ENCODE results near the gene PROZ.
"Not testable (repeated sequence)": the region's sequence is repeated elsewhere in the genome, so short reads cannot be mapped to it uniquely, and the experiment has no call there.

PROZ gene

DNA sequence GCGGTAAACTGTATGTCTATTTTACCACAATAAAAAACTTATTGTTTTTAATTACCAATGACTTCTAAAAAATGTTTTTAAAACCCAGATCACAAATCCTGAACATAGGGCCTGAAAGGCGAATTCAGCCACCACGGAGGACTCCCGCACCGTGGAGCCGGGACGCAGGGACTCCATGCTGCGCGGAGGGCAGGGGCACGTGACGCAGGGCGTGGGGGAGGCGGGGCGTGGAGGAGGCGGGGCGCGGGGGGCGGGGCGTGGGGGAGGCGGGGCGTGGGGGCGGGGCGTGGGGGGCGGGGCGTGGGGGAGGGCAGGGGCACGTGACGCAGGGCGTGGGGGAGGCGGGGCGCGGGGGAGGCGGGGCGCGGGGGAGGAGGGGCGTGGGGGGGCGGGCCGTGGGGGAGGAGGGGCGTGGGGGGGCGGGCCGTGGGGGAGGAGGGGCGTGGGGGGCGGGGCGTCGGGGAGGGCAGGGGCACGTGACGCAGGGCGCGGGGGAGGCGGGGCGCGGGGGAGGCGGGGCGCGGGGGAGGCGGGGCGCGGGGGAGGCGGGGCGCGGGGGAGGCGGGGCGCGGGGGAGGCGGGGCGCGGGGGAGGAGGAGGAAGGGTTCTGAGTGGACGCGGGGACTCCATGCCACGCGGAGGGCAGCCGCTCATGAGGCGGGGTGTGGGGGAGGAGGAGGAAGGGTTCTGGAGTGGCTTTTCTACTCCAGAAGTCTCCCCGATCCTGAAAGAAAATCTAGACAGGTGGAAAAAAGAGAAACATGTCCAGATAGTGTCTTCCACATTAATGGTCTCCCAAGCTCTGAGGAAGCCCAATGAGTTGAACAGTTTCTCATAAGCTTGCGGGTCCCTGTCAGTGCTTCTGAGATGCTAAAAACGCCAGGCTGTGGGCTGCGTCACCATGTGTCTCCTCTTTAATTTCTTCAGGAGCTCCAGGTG, 4.4 kb upstream of the PROZ start:
- H3K9me3 Mint-ChIP-seq = peaks cover 13% of the 10 kb centered on the region
- H3K4me3 Mint-ChIP-seq = peak overlapping the region; percentile 74
- DNase-seq (peak; percentile 66), ATAC-seq (peak; percentile 42)
- no peaks in the 10 kb centered on the region for H3K36me3 Mint-ChIP-seq (ENCODE audit: low read depth)
- H3K27ac Mint-ChIP-seq = peak overlapping the region; percentile 62
- peaks cover 16% of the 10 kb centered on the region for H3K4me1 Mint-ChIP-seq
- H3K27me3 Mint-ChIP-seq = peaks cover 19% of the 10 kb centered on the region

DNA sequence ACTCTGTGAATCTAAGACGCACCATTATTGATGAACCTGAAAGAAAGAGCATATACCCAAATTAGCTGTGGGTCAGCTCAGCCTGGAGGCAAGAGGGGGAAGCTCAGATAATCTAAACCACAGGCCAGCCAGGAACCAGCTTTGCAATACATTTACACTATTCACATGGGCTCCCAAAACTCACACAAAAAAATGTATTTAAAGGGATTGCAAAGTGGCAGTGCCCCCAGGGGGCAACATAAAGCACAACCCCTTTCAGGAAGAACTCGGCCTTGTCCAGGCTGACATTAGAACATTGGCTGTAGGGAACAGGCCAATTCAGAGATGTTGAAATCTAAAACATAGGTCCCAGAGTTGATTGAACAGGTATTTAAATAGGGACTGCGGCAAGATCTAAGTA, 3.2 kb upstream of the PROZ start:
- H3K9me3 Mint-ChIP-seq = peaks cover 13% of the 10 kb centered on the region
- H3K27me3 Mint-ChIP-seq = peaks cover 18% of the 10 kb centered on the region
- ATAC-seq = no peak
- H3K4me1 Mint-ChIP-seq = peaks cover 19% of the 10 kb centered on the region
- DNase-seq = no peak
- no peak overlapping the region for H3K4me3 Mint-ChIP-seq
- H3K27ac Mint-ChIP-seq = no peak overlapping the region
- H3K36me3 Mint-ChIP-seq (ENCODE audit: low read depth) = no peaks in the 10 kb centered on the region

DNA sequence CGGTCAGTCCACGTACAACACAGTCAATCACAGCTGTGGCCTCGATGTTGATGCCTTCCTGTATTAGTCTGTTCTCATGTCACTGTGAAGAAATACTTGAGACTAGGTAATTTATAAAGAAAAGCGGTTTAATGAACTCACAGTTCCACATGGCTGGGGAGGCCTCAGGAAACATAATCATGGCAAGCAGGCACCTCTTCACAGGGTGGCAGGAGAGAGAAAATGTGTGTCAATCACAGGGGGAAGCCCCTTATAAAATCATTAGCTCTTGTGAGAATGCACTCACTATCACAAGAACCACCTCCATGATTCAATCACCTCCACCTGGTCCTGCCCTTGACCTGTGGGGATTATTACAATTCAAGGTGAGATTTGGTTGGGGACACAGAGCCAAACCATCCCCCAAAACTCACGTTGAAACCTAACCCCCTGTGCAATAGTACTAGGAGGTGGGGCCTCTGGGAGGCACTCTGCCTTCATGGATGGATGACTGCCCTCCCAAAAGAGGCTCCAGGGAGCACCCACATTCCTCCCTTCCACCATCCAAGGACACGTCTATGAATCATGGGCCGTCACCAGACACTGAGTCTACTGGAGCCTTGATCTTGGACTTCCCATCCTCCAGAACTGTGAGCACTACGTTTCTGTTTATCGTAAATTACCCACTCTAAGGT, 2.3 kb upstream of the PROZ start:
- no peak for DNase-seq
- Mint-ChIP-seq H3K4me1 (peaks cover 20% of the 10 kb centered on the region), H3K4me3 (no peak overlapping the region), H3K27ac (no peak overlapping the region), H3K27me3 (peaks cover 13% of the 10 kb centered on the region), H3K9me3 (peaks cover 13% of the 10 kb centered on the region), H3K36me3 (ENCODE audit: low read depth) (no peaks in the 10 kb centered on the region)
- ATAC-seq = no peak

DNA sequence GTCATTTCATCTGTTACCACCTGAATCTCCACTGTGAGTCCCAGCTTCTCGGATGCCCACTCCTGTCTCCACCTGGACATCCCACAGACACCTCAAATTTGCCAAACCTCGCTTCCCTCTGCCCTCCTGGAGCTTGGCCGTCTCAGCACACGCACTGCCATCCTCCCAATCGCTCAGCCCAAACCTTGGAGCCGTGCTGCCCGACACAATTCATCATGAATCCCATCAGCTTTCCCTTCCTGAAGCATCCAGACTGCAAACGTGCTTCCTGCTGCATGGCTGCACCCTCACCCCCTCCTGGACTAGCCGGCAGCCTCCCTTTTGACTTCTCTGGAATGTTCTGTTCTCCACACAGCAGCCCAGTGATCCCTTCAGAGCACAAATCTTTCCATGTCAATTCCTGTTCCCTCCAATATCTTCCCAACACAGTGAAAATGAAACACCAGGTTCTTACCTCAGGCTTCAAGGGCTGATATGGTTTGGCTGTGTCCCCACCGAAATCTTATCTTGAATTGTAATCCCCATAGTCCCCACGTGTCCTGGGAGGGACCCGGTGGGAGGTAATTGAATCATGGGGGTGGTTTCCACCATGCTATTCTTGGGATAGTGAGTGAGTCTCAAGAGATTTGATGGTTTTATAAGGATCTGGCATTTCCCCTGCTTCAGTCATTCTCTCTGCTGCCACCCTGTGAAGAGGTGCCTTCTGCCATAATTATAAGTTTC, 1.1 kb upstream of the PROZ start:
- Mint-ChIP-seq H3K27ac (no peak overlapping the region), H3K36me3 (ENCODE audit: low read depth) (no peaks in the 10 kb centered on the region)

DNA sequence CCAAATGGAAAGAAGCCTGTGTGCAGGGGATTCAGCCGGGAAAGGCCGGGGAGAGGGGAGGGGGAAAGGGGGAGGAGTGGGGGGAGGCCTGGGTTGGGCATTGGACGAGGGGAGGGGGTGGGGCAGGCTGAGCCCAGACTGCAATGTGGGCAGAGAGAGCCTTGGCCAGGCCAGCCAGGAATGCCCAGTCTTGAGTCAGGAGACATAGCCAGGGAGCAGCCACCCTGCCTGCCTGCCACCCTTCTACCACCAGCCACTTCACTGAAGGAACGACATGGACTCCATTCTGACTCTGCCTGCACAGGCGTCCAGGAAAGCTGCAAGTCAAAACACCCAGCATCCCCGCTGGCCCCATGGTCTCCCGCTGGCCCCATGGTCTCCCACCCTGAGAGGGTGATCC, 498 bp downstream of the PROZ start:
- ATAC-seq (no peak), DNase-seq (no peak)
- H3K9me3 Mint-ChIP-seq = peaks cover 13% of the 10 kb centered on the region

More for the DNA sequence above, 1.1 kb upstream of the PROZ start:
- DNase-seq (no peak), ATAC-seq (no peak)
- peaks cover 6% of the 10 kb centered on the region for H3K27me3 Mint-ChIP-seq
- no peak overlapping the region for H3K4me3 Mint-ChIP-seq
- peaks cover 21% of the 10 kb centered on the region for H3K4me1 Mint-ChIP-seq
- peaks cover 13% of the 10 kb centered on the region for H3K9me3 Mint-ChIP-seq

DNA sequence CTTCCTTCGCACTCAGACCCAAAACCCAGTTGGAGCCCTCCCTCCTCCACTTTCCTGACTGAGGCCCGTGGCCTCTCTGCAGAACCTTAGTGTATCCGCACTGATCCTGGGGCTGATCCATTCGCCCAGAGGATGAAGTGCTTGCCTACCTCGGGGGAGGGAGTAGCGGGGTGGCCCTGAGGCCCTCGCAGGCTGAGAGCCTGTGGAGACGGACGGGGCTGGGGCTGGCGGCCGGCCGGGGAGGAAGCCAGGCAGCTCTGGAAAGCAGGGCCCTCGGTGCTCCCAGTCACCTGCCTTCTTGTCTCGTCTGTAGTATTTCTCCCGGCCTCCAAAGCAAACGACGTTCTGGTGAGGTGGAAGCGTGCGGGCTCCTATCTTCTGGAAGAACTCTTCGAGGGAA, 1.3 kb downstream of the PROZ start:
- H3K4me1 Mint-ChIP-seq = peaks cover 17% of the 10 kb centered on the region
- H3K27me3 Mint-ChIP-seq = peaks cover 4% of the 10 kb centered on the region
- DNase-seq = no peak
- H3K36me3 Mint-ChIP-seq (ENCODE audit: low read depth) = no peaks in the 10 kb centered on the region
- ATAC-seq = no peak
- H3K4me3 Mint-ChIP-seq = no peak overlapping the region
- no peak overlapping the region for H3K27ac Mint-ChIP-seq
- H3K9me3 Mint-ChIP-seq = peaks cover 12% of the 10 kb centered on the region

More for the DNA sequence above, 498 bp downstream of the PROZ start:
- peaks cover 17% of the 10 kb centered on the region for H3K4me1 Mint-ChIP-seq
- no peak overlapping the region for H3K4me3 Mint-ChIP-seq
- H3K27me3 Mint-ChIP-seq = peaks cover 4% of the 10 kb centered on the region
- H3K27ac Mint-ChIP-seq = no peak overlapping the region
- no peaks in the 10 kb centered on the region for H3K36me3 Mint-ChIP-seq (ENCODE audit: low read depth)

DNA sequence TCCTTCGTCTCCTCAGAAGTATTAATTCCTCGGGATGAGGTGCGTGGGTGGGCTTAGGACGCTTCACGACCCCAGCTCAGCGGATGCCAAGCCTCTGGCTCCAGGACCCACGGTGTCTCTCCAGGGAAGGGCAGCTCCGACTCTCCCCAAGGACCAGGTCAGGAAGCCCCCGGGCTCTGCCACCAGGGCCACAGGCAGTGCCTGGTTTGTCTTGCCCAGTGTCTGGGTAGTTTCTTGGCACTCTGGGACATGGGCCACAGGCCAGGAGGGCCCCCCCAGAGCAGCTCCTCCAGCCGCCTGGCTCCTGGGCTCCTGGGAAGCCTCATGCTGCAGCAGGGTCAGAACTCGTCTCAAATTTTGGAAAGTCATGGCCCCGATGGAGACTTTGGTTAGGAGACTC, 2.5 kb downstream of the PROZ start:
- Mint-ChIP-seq H3K4me3 (peak overlapping the region; percentile 40), H3K36me3 (ENCODE audit: low read depth) (no peaks in the 10 kb centered on the region), H3K4me1 (peaks cover 19% of the 10 kb centered on the region), H3K27ac (no peak overlapping the region), H3K9me3 (no peaks in the 10 kb centered on the region), H3K27me3 (peaks cover 4% of the 10 kb centered on the region)
- DNase-seq (no peak), ATAC-seq (no peak)

DNA sequence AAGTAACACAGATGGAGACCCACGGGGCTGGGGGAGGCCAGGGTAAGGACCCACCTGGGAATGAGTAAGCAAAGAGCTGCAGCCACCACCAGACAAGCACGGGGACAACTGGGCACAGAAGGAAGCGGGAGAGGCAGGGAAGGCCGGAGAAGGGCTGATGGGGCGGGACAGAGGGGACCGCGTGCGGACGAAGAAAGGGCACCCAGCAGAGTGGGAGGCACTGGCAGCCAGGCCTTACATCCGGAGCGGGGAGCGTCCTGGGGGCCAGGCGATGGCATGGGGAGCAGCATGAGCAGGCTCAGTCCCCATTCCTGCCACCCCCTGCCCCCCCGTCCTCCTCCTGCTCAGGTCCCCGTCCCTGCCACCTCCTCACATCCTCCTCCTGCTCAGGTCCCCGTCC, 3.0 kb downstream of the PROZ start:
- Mint-ChIP-seq H3K4me3 (peak overlapping the region; percentile 40), H3K36me3 (ENCODE audit: low read depth) (no peaks in the 10 kb centered on the region), H3K27ac (no peak overlapping the region), H3K27me3 (peaks cover 4% of the 10 kb centered on the region), H3K4me1 (peaks cover 24% of the 10 kb centered on the region), H3K9me3 (no peaks in the 10 kb centered on the region)
- ATAC-seq = no peak
- DNase-seq = no peak

DNA sequence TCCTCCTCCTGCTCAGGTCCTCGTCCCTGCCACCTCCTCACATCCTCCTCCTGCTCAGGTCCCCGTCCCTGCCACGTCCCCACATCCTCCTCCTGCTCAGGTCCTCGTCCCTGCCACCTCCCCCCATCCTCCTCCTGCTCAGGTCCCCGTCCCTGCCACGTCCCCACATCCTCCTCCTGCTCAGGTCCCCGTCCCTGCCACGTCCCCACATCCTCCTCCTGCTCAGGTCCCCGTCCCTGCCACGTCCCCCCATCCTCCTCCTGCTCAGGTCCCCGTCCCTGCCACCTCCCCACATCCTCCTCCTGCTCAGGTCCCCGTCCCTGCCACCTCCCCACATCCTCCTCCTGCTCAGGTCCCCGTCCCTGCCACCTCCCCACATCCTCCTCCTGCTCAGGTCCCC, 3.5 kb downstream of the PROZ start:
- not testable (repeated sequence) for DNase-seq; H3K4me3 Mint-ChIP-seq; H3K9me3 Mint-ChIP-seq; H3K36me3 Mint-ChIP-seq (ENCODE audit: low read depth); ATAC-seq; H3K27ac Mint-ChIP-seq; H3K27me3 Mint-ChIP-seq
- H3K4me1 Mint-ChIP-seq = peaks cover 27% of the 10 kb centered on the region

DNA sequence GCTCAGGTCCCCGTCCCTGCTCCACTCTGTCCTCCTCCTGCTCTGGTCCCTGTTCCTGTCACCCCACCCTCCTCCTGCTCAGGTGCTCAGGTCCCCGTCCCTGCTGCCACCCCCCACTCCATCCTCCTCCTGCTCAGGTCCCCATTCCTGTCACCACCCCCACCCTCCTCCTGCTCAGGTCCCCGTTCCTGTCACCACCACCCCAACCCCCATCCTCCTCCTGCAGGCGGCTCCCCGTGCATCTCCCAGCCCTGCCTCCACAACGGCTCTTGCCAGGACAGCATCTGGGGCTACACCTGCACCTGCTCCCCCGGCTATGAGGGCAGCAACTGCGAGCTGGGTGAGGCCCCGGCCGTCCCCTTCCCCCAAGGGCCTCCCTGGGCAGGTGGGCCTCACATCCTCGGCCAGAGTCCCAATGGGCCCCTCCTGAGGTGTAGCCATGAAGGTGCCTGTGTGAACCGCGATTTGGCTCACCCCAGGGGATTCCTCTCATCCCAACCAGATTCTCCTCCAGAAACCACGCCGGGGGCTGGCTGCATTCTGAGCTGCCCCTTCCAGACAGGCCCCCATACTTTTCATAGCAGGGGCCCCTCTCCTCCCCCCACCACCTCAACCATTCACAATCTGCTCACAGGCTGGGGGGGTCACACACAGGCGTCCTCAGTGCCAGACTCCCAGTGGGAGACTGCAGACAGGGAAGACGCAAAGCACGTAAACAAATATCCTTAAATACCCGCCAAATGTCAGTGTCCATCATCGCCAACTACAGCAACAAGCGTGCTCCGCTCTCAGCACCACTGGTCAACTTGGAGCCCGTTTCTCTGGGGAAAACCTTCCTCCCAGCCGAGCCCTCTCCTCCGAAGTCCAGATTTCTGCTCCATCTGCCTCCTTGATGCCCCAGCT, 4.6 kb downstream of the PROZ start:
- DNase-seq (no peak), ATAC-seq (peak; percentile 16)
- H3K4me3 Mint-ChIP-seq = no peak overlapping the region
- H3K27me3 Mint-ChIP-seq = peaks cover 4% of the 10 kb centered on the region
- peaks cover 27% of the 10 kb centered on the region for H3K4me1 Mint-ChIP-seq
- H3K9me3 Mint-ChIP-seq = no peaks in the 10 kb centered on the region
- peaks cover 9% of the 10 kb centered on the region for H3K36me3 Mint-ChIP-seq (ENCODE audit: low read depth)
- H3K27ac Mint-ChIP-seq = no peak overlapping the region

DNA sequence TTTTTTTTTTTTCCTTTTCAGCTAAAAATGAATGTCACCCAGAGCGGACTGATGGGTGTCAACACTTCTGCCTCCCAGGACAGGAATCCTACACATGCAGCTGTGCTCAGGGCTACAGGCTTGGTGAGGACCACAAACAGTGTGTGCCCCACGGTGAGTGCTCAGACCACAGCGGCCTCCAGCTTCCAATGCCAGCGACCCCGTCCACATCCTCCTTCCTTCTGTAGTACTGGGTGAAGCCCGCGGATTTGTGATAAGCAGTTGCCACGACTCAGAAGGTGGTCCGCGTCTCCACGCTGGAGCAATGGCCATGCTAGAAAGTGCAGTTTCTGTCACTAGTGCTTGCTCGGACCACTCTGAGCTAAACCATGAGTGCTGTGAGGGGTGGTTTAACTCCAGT, 6.0 kb downstream of the PROZ start:
- Mint-ChIP-seq H3K4me1 (peaks cover 27% of the 10 kb centered on the region), H3K36me3 (ENCODE audit: low read depth) (peaks cover 21% of the 10 kb centered on the region), H3K4me3 (no peak overlapping the region), H3K27ac (no peak overlapping the region), H3K9me3 (no peaks in the 10 kb centered on the region), H3K27me3 (peaks cover 4% of the 10 kb centered on the region)
- ATAC-seq = no peak
- no peak for DNase-seq

DNA sequence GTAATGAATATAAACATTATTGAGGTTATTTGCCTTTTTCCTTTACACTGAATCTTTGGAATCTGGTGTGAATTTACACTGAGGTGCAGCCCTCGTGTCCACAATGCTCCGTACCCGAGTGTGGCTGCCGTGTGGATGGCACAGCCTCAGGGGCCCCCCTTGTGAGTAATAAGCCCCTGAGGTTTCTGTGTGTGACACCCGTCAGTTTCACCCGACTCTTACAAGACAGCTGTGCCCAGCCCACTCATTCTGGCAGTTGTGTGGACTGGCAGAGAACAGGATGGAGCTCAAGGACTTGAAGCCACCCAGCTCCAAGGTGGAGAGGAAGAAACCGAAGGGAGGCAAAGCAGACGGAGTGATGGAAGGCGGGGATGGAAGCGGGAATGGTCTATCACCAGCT, 7.8 kb downstream of the PROZ start:
- Mint-ChIP-seq H3K9me3 (no peaks in the 10 kb centered on the region), H3K4me3 (no peak overlapping the region), H3K27me3 (peaks cover 4% of the 10 kb centered on the region), H3K36me3 (ENCODE audit: low read depth) (peaks cover 29% of the 10 kb centered on the region), H3K27ac (no peak overlapping the region), H3K4me1 (peaks cover 23% of the 10 kb centered on the region)
- ATAC-seq (peak; percentile 90), DNase-seq (peak; percentile 42)

DNA sequence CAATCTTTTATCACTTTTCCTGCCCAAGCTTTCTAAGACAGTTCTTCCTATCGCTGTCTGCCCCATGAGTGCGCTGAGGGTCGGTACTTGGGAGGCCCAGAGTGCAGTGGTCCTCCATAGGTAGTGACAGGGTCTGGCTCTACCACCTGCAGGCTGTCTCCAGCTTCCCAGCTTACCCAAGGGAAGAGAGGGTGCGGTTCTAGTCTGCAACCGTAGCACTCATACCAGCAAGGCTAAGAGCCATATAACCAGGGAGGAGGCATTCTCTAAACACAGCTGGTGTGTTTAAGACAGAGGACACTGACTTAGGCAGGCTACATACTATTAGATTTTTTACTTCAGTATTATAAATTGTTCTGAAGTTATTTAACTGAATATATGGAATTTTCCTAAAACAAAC, 8.2 kb downstream of the PROZ start:
- peaks cover 4% of the 10 kb centered on the region for H3K27me3 Mint-ChIP-seq
- H3K36me3 Mint-ChIP-seq (ENCODE audit: low read depth) = peaks cover 29% of the 10 kb centered on the region
- H3K27ac Mint-ChIP-seq = no peak overlapping the region
- ATAC-seq (no peak), DNase-seq (no peak)
- peaks cover 22% of the 10 kb centered on the region for H3K4me1 Mint-ChIP-seq
- no peaks in the 10 kb centered on the region for H3K9me3 Mint-ChIP-seq
- no peak overlapping the region for H3K4me3 Mint-ChIP-seq

DNA sequence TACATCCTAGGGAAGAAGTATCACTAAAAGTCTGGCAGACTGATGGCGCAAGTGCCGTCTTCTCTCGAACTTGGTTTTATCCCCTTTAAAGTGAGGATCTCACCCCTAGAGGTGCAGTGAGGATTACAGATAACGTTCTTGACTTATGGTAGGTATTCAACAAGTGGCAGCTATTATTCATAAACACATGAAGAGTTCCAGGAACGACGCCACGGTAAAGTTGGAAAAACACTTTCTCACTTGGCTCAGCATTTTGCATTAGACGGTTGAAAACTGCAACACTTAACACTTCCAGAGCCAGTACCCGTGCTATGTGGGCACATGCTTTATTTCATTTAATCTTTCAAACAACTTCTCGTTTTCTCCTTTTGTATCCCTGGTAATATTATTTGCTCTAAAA, 8.7 kb downstream of the PROZ start:
- no peaks in the 10 kb centered on the region for H3K9me3 Mint-ChIP-seq
- H3K36me3 Mint-ChIP-seq (ENCODE audit: low read depth) = peaks cover 29% of the 10 kb centered on the region
- H3K4me3 Mint-ChIP-seq = no peak overlapping the region
- DNase-seq (no peak), ATAC-seq (no peak)
- H3K27me3 Mint-ChIP-seq = peaks cover 4% of the 10 kb centered on the region
- H3K4me1 Mint-ChIP-seq = peaks cover 22% of the 10 kb centered on the region
- H3K27ac Mint-ChIP-seq = no peak overlapping the region

Measured in activated naive CD8-positive, alpha-beta T cell treated with anti-CD3 and anti-CD28 coated beads, Interleukin-2, amount 50 U/mL, for 24 hours (primary cell).